ENCODE data around the gene OGFOD3.

The OGFOD3 gene

DNA sequence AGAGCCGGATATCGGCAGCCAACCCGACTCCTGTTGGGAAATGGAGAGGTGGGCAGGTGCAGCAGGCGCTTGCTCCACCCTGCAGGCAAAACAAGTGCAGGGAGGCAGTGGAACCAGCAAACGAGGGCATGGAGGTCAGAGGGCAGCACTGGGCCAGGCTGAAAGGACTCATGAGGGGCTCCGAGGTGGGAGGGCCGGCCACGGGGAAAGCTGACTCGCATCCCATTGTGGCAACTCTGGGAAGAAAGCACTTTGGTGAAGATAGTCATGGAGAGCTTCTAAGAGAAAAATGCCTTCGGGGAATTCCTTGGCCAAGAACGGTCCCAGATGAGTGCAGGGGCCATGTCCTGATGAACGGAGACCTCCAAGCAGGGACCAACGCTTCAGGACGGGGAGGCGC lies 27.7 kb upstream of the OGFOD3 start:
- no peak for DNase-seq

DNA sequence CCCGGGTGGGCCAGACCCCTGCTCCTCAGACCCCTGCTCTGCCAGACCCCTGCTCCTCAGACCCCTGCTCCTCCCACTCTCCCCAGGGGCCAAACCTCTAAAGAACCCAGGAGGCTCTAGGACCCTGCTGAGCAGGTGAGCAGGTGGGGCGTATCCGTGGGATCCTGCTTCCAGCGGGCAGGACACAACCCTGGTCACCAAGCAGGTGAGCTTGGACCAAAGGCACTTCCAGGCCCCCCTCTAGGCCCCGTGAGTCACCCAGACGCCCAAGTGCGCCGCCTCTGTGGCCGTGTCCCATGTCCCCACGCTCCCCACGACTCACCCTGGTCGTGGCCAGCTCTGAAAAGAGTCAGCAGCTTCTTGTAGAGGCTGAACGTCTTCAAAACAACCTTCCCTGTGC lies 27.2 kb upstream of the OGFOD3 start:
- no peak for DNase-seq

GRCh38 chr17:82444941-82445521 lies 26.6 kb upstream of the OGFOD3 start:
- DNase-seq = no peak

DNA sequence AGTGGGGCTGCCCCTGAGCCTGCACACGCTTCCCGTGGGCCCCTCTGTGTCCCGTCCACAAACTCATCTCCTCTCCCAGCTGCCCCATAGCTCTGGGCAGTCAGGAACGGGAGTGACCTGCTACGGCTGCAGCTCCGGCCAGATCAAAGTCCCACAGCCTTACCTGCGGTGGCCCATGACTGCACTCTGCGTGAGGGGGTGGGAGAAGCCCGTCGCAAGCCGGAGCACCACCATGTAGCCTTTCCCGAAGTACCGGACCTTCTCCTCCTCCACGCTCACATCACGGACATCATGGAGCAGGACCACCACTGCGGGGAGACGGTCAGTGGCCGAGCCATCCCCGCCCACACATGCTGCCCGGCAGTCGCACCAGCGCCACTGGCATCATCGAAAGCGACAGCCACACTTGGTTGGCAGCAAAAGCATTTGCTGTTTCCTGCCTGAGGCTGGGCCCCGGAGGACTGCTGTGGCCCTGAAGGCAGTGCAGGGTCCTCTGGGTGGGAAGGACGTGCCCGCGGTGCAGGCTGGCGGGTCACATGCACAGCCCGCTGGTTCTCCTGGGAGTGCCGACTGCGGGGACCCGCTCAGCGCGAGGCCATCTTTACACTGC lies 26.0 kb upstream of the OGFOD3 start:
- no peak for DNase-seq

GRCh38 chr17:82443465-82444283 lies 25.3 kb upstream of the OGFOD3 start:
- DNase-seq = no peak

GRCh38 chr17:82442643-82443464 lies 24.5 kb upstream of the OGFOD3 start:
- no peak for DNase-seq

DNA sequence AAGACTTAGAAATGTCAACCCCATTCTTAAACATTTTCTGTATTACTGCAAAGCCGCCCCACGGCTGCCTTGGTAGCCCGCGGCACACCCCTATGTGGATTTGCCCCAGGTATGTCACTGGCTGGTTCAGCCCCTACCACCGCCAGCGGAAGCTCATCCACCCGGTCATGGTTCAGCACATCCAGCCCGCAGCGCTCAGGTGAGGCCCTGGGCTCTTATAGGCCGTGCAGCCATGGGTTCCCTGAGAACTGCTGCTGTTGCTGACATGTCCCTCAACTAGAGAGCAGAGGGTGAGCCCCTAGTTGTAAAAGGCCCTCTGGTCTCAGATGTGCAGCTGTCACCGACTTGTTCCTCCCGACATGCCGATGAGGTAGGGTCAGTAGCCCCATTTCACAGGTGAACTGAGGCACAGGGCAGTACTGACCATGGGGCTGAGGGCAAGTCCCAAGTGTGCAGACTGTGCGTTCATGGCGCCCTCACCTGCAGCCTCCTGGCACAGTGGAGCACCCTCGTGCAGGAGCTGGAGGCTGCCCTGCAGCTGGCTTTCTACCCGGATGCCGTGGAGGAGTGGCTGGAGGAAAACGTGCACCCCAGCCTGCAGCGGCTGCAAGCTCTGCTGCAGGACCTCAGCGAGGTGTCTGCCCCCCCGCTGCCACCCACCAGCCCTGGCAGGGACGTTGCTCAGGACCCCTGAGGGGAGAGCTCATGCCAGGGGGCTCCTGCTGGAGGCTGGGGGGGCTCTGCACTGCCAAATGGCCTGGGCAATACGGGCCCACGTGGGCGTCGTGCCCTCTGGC lies 23.5 kb upstream of the OGFOD3 start:
- no peak for DNase-seq

DNA sequence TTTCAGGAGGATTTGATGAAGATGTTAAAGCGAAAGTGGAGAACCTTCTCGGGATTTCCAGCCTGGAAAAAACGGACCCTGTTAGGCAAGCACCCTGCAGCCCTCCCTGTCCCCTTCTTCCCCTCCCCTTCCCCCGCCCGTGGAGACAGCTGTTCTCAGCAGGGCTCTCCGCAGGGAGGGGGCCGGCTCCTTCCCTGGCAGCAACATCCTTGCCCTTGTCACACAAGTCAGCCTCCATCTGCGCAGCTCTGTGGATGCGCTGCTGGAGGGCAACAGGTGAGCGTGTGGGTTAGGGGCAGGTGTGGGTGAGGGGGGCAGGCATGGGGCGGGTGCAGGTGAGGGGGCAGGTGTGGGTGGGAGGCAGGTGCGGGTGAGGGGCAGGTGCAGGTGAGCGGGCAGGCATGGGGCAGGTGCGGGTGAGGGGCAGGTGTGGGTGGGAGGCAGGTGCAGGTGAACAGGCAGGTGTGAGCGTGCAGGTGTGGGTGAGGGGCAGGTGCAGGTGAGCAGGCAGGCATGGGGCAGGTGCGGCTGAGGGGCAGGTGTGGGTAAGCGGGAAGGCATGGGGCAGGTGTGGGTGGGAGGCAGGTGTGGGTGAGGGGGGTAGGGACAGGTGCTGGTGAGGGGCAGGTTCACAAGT lies 22.7 kb upstream of the OGFOD3 start:
- no peak for DNase-seq

DNA sequence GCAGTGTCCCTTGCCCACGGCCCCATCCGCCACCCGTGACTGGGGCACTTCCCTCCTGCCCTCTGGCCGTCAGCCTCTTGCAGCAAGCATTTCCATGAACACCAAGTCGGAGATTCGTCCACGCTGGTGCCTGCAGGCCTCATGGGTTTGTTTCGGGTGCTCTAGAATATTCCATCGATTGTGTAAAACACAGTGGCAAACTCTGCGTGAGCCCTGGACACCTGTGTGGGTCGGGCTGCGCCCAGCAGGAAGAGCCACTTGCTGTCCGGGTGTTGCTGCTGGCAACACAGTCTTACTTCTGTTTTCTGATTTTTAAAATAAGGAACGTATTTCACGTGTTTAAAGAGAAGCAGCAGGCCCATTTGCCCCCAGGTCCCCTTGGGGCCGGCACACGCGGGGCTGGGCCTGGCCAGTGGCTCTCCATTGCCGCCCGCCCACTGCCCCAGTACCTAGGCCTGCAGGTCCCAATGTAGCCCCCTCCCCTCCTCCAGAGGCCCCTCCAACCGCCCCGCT lies 22.1 kb upstream of the OGFOD3 start:
- DNase-seq = no peak

- no peak for DNase-seq
Observed at GRCh38 chr17:82439829-82440365, 21.5 kb upstream of the OGFOD3 start.

- no peak for DNase-seq
Observed at GRCh38 chr17:82439194-82439828, 20.9 kb upstream of the OGFOD3 start.

GRCh38 chr17:82438401-82439193 lies 20.2 kb upstream of the OGFOD3 start:
- no peak for DNase-seq

- no peak for DNase-seq
Observed at GRCh38 chr17:82437325-82437668, 18.9 kb upstream of the OGFOD3 start.

- DNase-seq = no peak
Observed at GRCh38 chr17:82436601-82437324, 18.4 kb upstream of the OGFOD3 start.

- no peak for DNase-seq
Observed at GRCh38 chr17:82435601-82436583, 17.5 kb upstream of the OGFOD3 start.

DNA sequence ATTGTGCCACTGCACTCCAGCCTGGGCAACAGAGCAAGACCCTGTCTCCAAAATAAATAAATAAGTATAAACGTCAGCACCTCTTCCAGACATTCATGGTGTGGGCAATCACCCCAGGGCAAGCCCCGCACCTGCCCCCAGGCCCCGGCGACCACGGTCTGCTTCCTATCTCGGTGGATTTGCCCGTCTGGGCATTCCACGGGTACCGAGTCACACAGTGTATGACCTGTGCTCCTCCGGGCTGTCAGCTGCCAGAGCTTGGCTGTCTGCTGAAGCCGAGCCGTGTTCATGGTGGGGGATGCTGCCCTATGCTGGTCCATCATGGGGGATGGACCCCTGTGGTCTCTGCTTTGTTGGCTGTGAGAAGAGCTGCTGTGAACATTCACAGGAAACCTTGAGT lies 16.7 kb upstream of the OGFOD3 start:
- DNase-seq = no peak

- no peak for DNase-seq
Observed at GRCh38 chr17:82434216-82434565, 15.8 kb upstream of the OGFOD3 start.

- no peak for DNase-seq
Observed at GRCh38 chr17:82433560-82434215, 15.3 kb upstream of the OGFOD3 start.
